Fibroblast of lung (primary cell): ENCODE measurements around the gene APAF1.

Experiments
- CTCF ChIP-seq, 2 donors: IDR thresholded peaks in 1 of 2; conservative IDR thresholded peaks in 1 of 2; 1 replicate in 1 of 2; 2 replicates in 1 of 2; pipeline ENCODE4 v1.5.1; 2011 to 2012; ENCODE audit warnings: low read length in 2 of 2, control low read depth in 1 of 2, inconsistent platforms in 1 of 2, low read depth in 1 of 2, mild to moderate bottlenecking in 1 of 2
- EZH2 ChIP-seq: IDR thresholded peaks from 2 replicates; pipeline ENCODE4 v1.5.1; 2012; ENCODE audit warnings: low read length, control low read depth, mild to moderate bottlenecking; ENCODE audit errors: missing control alignments

DNA sequence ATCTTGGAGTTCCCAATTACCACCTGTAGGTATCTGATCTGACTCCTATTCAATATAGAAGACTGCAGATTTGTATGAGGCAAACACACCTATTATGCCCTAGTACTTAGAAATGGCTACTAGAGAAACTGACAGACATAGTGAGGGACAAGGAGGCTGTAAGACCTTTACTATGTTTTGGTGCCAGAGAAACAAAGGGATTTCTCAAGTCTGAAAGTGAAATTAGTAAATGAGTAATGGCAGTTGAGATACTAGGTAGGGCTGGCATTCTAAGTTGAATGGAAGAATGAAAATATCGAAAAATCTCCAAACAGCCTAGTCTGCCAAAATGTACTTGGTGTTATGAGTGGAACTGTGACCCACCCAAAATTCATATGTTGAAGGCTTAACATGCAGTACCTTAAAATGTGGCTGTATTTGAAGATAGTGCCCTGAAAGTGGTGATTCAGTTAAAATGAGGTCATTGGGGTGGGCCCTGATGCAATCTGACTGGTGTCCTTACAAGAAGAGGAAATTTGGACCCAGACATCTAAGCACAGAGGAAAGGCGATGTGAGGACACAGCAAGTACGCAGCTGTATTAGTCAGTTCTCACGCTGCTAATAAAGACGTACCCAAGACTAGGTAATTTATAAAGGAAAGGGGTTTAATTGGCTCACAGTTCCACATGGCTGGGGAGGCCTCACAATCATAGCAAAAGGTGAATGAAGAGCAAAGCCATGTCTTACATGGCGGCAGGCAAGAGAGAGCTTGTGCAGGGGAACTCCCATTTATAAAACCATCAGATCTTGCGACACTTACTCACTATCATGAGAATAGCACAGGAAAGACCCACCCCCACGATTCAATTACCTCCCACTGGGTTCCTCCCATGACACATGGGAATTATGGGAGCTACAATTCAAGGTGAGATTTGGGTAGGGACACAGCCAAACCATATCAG lies 127.0 kb downstream of the APAF1 start:
- TF ChIP-seq CTCF (conservative IDR thresholded peaks at IDR 0.05 in 1 of 2, IDR thresholded peaks at IDR 0.05 in 1 of 2; ENCODE audit: low read depth in 1 of 2, low read length in 2 of 2) (no peak), EZH2 (no peak)
